IMR-90 (cell line): ENCODE data around the gene SORD. TPM values are rescaled to one million over a fixed set of nuclear protein-coding genes. Genes with fewer than 3 reads are reported as not detected.

Experiments used
- ATAC-seq: fragments of 200-7000 bp; cut with Tn5 transposase; 2 replicates; pipeline ENCODE4 v1.9.1; 2020; ENCODE audit warnings: low read depth, mild to moderate bottlenecking, moderate library complexity
- BruUV-seq: library from RNA; stranded (reverse); fragments of 400-500 nt; replicated peaks from 2 replicates; lab custom pipeline; 2021; lab: Mats Ljungman, UMichigan
- CTCF ChIA-PET: fragments of 300-600 bp; formaldehyde crosslinking; extraction: SDS; loops from one replicate; lab custom pipeline; 2021; ENCODE audit warnings: antibody characterized with exemption; lab: Yijun Ruan, JAX
- POLR2A ChIA-PET: fragments of 300-600 bp; sonication (Branson Sonifier 250); formaldehyde crosslinking; loops from one replicate; lab custom pipeline; 2022; ENCODE audit warnings: antibody characterized with exemption; ENCODE audit not compliant: unreplicated experiment; lab: Charles Lee
- DNase-seq: peaks from one replicate; pipeline ENCODE4 v3.0.0; 2013
- H2AFZ ChIP-seq: replicated peaks from 2 replicates; pipeline ENCODE3; 2013; ENCODE audit warnings: low read length, mild to moderate bottlenecking; ENCODE audit not compliant: poor library complexity
- H2AK5ac ChIP-seq: 2 replicates; pipeline ENCODE4 v1.6.1; 2013; ENCODE audit warnings: low read depth, low read length, inconsistent platforms
- H2AK9ac ChIP-seq: replicated peaks from 2 replicates; pipeline ENCODE3; 2013; ENCODE audit warnings: mild to moderate bottlenecking, low read depth, low read length, moderate library complexity; ENCODE audit not compliant: poor library complexity
- H2BK120ac ChIP-seq: 2 replicates; pipeline ENCODE4 v1.6.1; 2013; ENCODE audit warnings: low read depth, low read length, inconsistent platforms
- H2BK15ac ChIP-seq: 3 replicates; pipeline ENCODE4 v1.6.1; 2013; ENCODE audit warnings: low read depth, low read length, inconsistent platforms
- H2BK20ac ChIP-seq: 2 replicates; pipeline ENCODE4 v1.6.1; 2013; ENCODE audit warnings: low read depth, mild to moderate bottlenecking, inconsistent platforms, low read length, moderate library complexity
- H2BK5ac ChIP-seq: 2 replicates; pipeline ENCODE4 v1.6.1; 2013; ENCODE audit warnings: mild to moderate bottlenecking, low read depth, low read length, inconsistent platforms; ENCODE audit not compliant: poor library complexity, severe bottlenecking
- H3K14ac ChIP-seq: replicated peaks from 2 replicates; pipeline ENCODE4 v1.6.1; 2013; ENCODE audit warnings: low read depth, low read length, inconsistent platforms
- H3K18ac ChIP-seq: 2 replicates; pipeline ENCODE4 v1.6.1; 2013; ENCODE audit warnings: low read depth, low read length, control low read depth
- H3K23ac ChIP-seq: 2 replicates; pipeline ENCODE4 v1.6.1; 2013; ENCODE audit warnings: low read depth, low read length, inconsistent platforms
- H3K27ac ChIP-seq: 2 replicates; pipeline ENCODE4 v1.5.1; 2013; ENCODE audit warnings: mild to moderate bottlenecking, control low read depth, low read length; ENCODE audit not compliant: insufficient read depth
- H3K27me3 ChIP-seq: 2 replicates; pipeline ENCODE4 v1.6.1; 2013; ENCODE audit warnings: low read length; ENCODE audit not compliant: control insufficient read depth, insufficient read depth
- H3K36me3 ChIP-seq: 2 replicates; pipeline ENCODE4 v1.6.1; 2013; ENCODE audit warnings: low read length, mixed read lengths; ENCODE audit not compliant: control insufficient read depth, insufficient read depth
- H3K4ac ChIP-seq: 2 replicates; pipeline ENCODE4 v1.6.1; 2013; ENCODE audit warnings: low read depth, low read length, inconsistent platforms
- H3K4me1 ChIP-seq: 2 replicates; pipeline ENCODE4 v1.6.1; 2013; ENCODE audit warnings: low read length, mixed read lengths; ENCODE audit not compliant: control insufficient read depth, insufficient read depth
- H3K4me2 ChIP-seq: 2 replicates; pipeline ENCODE4 v1.6.1; 2013; ENCODE audit warnings: low read depth, mild to moderate bottlenecking, control low read depth, low read length, moderate library complexity
- H3K4me3 ChIP-seq: 2 replicates; pipeline ENCODE4 v1.5.1; 2013; ENCODE audit warnings: low read depth, mild to moderate bottlenecking, control low read depth, low read length, moderate library complexity; ENCODE audit not compliant: insufficient read depth
- H3K56ac ChIP-seq: 2 replicates; pipeline ENCODE4 v1.6.1; 2013; ENCODE audit warnings: low read length, inconsistent platforms; ENCODE audit not compliant: insufficient read depth; ENCODE audit errors: extremely low read depth
- H3K79me1 ChIP-seq, 2 experiments: 2 replicates each; pipeline ENCODE4 v1.6.1; 2013; ENCODE audit warnings: low read length in 2 of 2, inconsistent platforms in 1 of 2, low read depth in 1 of 2
- H3K9ac ChIP-seq: 2 replicates; pipeline ENCODE4 v1.6.1; 2013; ENCODE audit warnings: low read depth, low read length, control low read depth
- H3K9me1 ChIP-seq: 2 replicates; pipeline ENCODE4 v1.6.1; 2013; ENCODE audit warnings: low read length, inconsistent platforms; ENCODE audit not compliant: insufficient read depth
- H3K9me3 ChIP-seq: 2 replicates; pipeline ENCODE4 v1.6.1; 2013; ENCODE audit warnings: low read length; ENCODE audit not compliant: control insufficient read depth, insufficient read depth
- H4K20me1 ChIP-seq: 2 replicates; pipeline ENCODE4 v1.6.1; 2013; ENCODE audit warnings: low read length, inconsistent platforms; ENCODE audit not compliant: insufficient read depth
- H4K5ac ChIP-seq: 2 replicates; pipeline ENCODE4 v1.6.1; 2013; ENCODE audit warnings: mild to moderate bottlenecking, low read depth, low read length, control low read depth
- H4K8ac ChIP-seq, 2 experiments: 2 replicates each; pipeline ENCODE4 v1.6.1; 2013; ENCODE audit warnings: low read depth in 2 of 2, low read length in 2 of 2, control low read depth in 1 of 2, inconsistent platforms in 1 of 2
- H4K91ac ChIP-seq: 2 replicates; pipeline ENCODE4 v1.6.1; 2013; ENCODE audit warnings: low read depth, low read length, inconsistent platforms; ENCODE audit not compliant: insufficient read depth
- CTCF ChIP-seq: conservative IDR thresholded peaks from 2 replicates; pipeline ENCODE4 v1.5.1; 2012; ENCODE audit warnings: mild to moderate bottlenecking, low read depth, low read length, improper control_type of control experiment
- FOS ChIP-seq: fragments of 150-350 bp; IDR thresholded peaks from 2 replicates; pipeline ENCODE4 v1.6.1; 2016; ENCODE audit warnings: low read depth, low read length
- MAFK ChIP-seq: IDR thresholded peaks from 2 replicates; pipeline ENCODE4 v1.6.1; 2012; ENCODE audit warnings: low read depth, low read length, improper control_type of control experiment
- MXI1 ChIP-seq: IDR thresholded peaks from 2 replicates; pipeline ENCODE4 v1.6.1; 2012; ENCODE audit warnings: low read depth, mild to moderate bottlenecking, low read length, moderate library complexity, borderline replicate concordance
- POLR2A ChIP-seq: IDR thresholded peaks from 2 replicates; pipeline ENCODE4 v1.6.1; 2012; ENCODE audit warnings: mild to moderate bottlenecking, low read depth, low read length
- RCOR1 ChIP-seq: IDR thresholded peaks from 2 replicates; pipeline ENCODE4 v1.6.1; 2012; ENCODE audit warnings: mild to moderate bottlenecking, low read length, improper control_type of control experiment; ENCODE audit not compliant: insufficient replicate concordance
- USF2 ChIP-seq: fragments of 150-350 bp; IDR thresholded peaks from 2 replicates; pipeline ENCODE4 v1.6.1; 2017; ENCODE audit warnings: mild to moderate bottlenecking, antibody characterized with exemption, low read length, low read depth
- dilution Hi-C: fragments of 300-500 bp; cut with HindIII; formaldehyde crosslinking; loops from one replicate; pipeline ENCODE4 v1.14.3; 2018; ENCODE audit warnings: low sequenced_read_pairs; ENCODE audit not compliant: unreplicated experiment
- in situ Hi-C: fragments of 300-500 bp; cut with MboI; formaldehyde crosslinking; loops from 3 replicates; pipeline ENCODE4 v1.14.3; 2019; ENCODE audit warnings: low sequenced_read_pairs, inconsistent platforms, mixed read lengths
- intact Hi-C: fragments of 100-400 bp; cut with micrococcal nuclease; formaldehyde crosslinking; loops from 2 replicates; pipeline ENCODE4 v1.10.0; 2022
- polyA plus RNA-seq, 3 experiments: library from polyadenylated mRNA; depleted of rRNA; stranded (reverse); fragments of >200 nt; gene quantifications; 2 replicates each; pipeline ENCODE4 v1.2.3, GENCODE V29; 2012; ENCODE audit warnings: low replicate concordance in 1 of 3
- total RNA-seq: library from RNA; depleted of rRNA; stranded (reverse); fragments of >200 nt; gene quantifications from 2 replicates; pipeline ENCODE4 v1.2.3, GENCODE V29; 2012
- TF ChIP-seq, protein P1 (sequence below): fragments of 150-350 bp; IDR thresholded peaks from 2 replicates; pipeline ENCODE4 v1.6.1; 2016; ENCODE audit warnings: low read depth, mild to moderate bottlenecking, low read length, moderate library complexity, borderline replicate concordance

SORD gene
- total and polyA plus RNA-seq, 2 of the 4 experiments (the other 2 are of a cell fraction): 27.6 to 34.2 TPM

DNA sequence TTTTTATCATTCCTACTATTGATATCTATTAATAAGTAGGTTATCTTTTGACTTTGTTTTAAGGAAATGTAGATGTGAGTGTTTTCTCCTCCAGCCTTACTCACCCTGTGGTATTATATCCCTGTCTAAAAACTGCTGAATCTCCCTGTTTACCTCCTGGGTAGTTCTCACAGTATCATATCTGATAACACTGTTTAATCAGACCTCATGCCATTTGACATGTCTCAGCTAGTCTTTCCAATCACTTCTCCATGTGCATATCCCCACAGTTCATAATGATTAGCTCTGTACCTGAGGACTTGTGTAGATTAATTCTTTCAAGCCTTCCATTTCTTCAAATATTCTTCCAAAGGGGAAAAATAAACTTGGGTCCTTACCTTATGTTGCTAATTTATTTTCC lies 60.2 kb downstream of the SORD start:
- Histone ChIP-seq H3K9me1 (no peaks in the 10 kb centered on the region), H2AK9ac (no peak overlapping the region), H2AFZ (no peak overlapping the region), H3K36me3 (no peaks in the 10 kb centered on the region), H2BK120ac (no peak overlapping the region), H4K8ac (no peak overlapping the region), H4K20me1 (no peaks in the 10 kb centered on the region), H3K4me3 (no peak overlapping the region), H2BK5ac (no peak overlapping the region), H4K91ac (no peak overlapping the region), H3K27ac (no peak overlapping the region), H2AK5ac (no peak overlapping the region), H2BK20ac (no peak overlapping the region), H3K27me3 (peaks cover 20% of the 10 kb centered on the region), H2BK15ac (no peak overlapping the region), H3K23ac (no peak overlapping the region), H3K4me1 (no peaks in the 10 kb centered on the region), H3K9me3 (no peaks in the 10 kb centered on the region), H3K56ac (no peak overlapping the region), H3K4me2 (no peak overlapping the region), H3K79me1 (no peaks in the 10 kb centered on the region), H4K5ac (no peak overlapping the region), H3K4ac (no peak overlapping the region), H3K14ac (no peak overlapping the region), H3K18ac (no peak overlapping the region), H3K9ac (no peak overlapping the region)
- BruUV-seq: no TSS peak
- in situ Hi-C loops: no loop called here
- dilution Hi-C loops: no loop called here
- ChIA-PET POLR2A (no interaction called here), CTCF (interaction anchor here (2.5 kb wide), 1 partner anchor 35 kb away, joined by 14 read pairs; no protein-coding TSS in a partner anchor)
- no peak for ATAC-seq
- intact Hi-C loops: no loop called here
- TF ChIP-seq USF2: no peak
- no peak for TF ChIP-seq MAFK
- no peak for TF ChIP-seq POLR2A
- TF ChIP-seq RCOR1: no peak
- no peak for TF ChIP-seq MXI1
- TF ChIP-seq, protein P1, sequence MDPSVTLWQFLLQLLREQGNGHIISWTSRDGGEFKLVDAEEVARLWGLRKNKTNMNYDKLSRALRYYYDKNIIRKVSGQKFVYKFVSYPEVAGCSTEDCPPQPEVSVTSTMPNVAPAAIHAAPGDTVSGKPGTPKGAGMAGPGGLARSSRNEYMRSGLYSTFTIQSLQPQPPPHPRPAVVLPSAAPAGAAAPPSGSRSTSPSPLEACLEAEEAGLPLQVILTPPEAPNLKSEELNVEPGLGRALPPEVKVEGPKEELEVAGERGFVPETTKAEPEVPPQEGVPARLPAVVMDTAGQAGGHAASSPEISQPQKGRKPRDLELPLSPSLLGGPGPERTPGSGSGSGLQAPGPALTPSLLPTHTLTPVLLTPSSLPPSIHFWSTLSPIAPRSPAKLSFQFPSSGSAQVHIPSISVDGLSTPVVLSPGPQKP: no peak
- TF ChIP-seq CTCF: no peak
- no peak for TF ChIP-seq FOS
- no peak for DNase-seq
